PFSK-1 (cell line): Measurements from ENCODE around the gene DCAF15.

Experiments used
- FOXP2 ChIP-seq: optimal IDR thresholded peaks from 2 replicates; pipeline ENCODE3; 2011; ENCODE audit warnings: borderline replicate concordance, control low read depth, inconsistent platforms; ENCODE audit not compliant: insufficient read depth; ENCODE audit errors: extremely low read length, extremely low read depth
- POLR2AphosphoS5 ChIP-seq: IDR thresholded peaks from 2 replicates; pipeline ENCODE4 v1.6.1; 2012; ENCODE audit warnings: low read depth, mild to moderate bottlenecking, control low read depth, low read length, moderate library complexity
- SIN3A ChIP-seq: IDR thresholded peaks from 2 replicates; pipeline ENCODE4 v1.6.1; 2012; ENCODE audit warnings: mild to moderate bottlenecking, low read length, moderate library complexity, borderline replicate concordance; ENCODE audit not compliant: insufficient read depth
- TAF1 ChIP-seq: IDR thresholded peaks from 2 replicates; pipeline ENCODE4 v1.6.1; 2012; ENCODE audit warnings: low read length, control low read depth, borderline replicate concordance; ENCODE audit not compliant: insufficient read depth
- TF ChIP-seq, protein P1 (sequence below), 2 experiments: IDR thresholded peaks; 2 replicates each; pipeline versions ENCODE4 v1.6.1 to v1.8.0; 2011 to 2012; ENCODE audit warnings: low read depth in 2 of 2, low read length in 2 of 2, control low read depth in 1 of 2, inconsistent platforms in 1 of 2, mild to moderate bottlenecking in 1 of 2, moderate library complexity in 1 of 2; ENCODE audit not compliant: insufficient read depth in 1 of 2

Gene DCAF15

GRCh38 chr19:13995017-13995728 is 42.9 kb downstream of the DCAF15 start:
- TF ChIP-seq SIN3A, result no peak
- TF ChIP-seq POLR2AphosphoS5, result no peak

GRCh38 chr19:13995878-13996765 is 43.8 kb downstream of the DCAF15 start:
- TF ChIP-seq POLR2AphosphoS5 (no peak), FOXP2 (no peak), SIN3A (no peak), TAF1 (no peak)
- TF ChIP-seq, protein P1, sequence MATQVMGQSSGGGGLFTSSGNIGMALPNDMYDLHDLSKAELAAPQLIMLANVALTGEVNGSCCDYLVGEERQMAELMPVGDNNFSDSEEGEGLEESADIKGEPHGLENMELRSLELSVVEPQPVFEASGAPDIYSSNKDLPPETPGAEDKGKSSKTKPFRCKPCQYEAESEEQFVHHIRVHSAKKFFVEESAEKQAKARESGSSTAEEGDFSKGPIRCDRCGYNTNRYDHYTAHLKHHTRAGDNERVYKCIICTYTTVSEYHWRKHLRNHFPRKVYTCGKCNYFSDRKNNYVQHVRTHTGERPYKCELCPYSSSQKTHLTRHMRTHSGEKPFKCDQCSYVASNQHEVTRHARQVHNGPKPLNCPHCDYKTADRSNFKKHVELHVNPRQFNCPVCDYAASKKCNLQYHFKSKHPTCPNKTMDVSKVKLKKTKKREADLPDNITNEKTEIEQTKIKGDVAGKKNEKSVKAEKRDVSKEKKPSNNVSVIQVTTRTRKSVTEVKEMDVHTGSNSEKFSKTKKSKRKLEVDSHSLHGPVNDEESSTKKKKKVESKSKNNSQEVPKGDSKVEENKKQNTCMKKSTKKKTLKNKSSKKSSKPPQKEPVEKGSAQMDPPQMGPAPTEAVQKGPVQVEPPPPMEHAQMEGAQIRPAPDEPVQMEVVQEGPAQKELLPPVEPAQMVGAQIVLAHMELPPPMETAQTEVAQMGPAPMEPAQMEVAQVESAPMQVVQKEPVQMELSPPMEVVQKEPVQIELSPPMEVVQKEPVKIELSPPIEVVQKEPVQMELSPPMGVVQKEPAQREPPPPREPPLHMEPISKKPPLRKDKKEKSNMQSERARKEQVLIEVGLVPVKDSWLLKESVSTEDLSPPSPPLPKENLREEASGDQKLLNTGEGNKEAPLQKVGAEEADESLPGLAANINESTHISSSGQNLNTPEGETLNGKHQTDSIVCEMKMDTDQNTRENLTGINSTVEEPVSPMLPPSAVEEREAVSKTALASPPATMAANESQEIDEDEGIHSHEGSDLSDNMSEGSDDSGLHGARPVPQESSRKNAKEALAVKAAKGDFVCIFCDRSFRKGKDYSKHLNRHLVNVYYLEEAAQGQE (IDR thresholded peaks at IDR 0.05; ENCODE audit: insufficient read depth in 1 of 2, low read depth in 2 of 2, low read length in 2 of 2), result no peak

DNA sequence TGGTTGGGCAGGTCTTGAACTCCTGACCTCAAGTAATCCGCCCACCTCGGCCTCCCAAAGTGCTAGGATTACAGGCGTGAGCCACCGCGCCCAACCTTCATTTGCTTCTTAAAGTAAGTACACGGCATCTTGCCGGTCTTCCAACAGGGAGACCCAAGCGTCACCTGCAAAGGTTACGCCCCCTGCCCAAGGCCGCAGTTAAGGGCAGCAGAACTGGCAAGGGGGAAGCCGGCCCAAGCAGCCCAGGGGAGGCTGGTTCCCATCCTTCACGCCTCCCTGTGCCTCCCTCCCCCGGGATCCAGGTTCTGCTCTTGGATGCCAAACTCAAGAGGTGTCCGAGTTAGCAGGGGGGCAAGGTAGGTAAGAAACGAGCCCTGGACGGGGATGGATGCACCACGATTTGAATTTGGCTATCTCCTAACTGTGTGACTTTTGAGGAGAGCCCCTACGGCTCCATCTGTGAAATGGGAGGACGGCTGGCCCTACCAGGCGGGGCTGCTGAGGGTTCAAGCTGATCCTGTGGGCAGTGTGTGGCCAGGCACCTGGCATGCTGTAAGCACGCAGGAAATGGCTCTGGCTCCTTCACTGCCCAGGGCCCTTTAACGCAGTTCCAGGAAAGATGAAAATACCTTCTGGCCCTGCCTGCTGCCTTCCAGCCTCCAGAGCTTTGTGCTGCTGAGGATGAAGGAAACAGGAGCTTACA is 44.8 kb downstream of the DCAF15 start:
- TF ChIP-seq SIN3A (no peak), TAF1 (no peak), FOXP2 (no peak), POLR2AphosphoS5 (no peak)
- TF ChIP-seq, protein P1 (IDR thresholded peaks at IDR 0.05; ENCODE audit: insufficient read depth in 1 of 2, low read depth in 2 of 2, low read length in 2 of 2), result no peak

- TF ChIP-seq POLR2AphosphoS5 (no peak), TAF1 (no peak), SIN3A (no peak), FOXP2 (no peak)
- TF ChIP-seq, protein P1 (IDR thresholded peaks at IDR 0.05; ENCODE audit: insufficient read depth in 1 of 2, low read depth in 2 of 2, low read length in 2 of 2), result no peak
These were observed 45.3 kb downstream of the DCAF15 start for GRCh38 chr19:13997631-13997962.

DNA sequence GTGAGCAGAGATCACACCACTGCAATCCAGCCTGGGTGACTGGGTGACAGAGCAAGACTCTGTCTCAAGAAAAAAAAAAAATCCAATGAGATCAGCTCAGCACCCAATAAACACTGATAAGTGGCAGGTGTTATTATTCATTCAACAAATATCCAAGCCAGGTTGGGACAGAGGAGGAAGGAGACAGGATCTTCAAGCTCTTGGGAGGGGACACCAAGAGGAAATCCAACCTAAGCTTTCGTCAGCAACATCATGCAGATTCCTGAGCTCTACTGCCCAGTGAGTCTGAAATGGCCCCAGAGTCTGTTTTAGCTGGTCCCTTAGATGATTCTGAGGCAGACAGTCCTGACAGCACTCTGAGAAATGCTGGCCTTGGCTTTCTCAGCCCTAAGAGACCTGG is 46.1 kb downstream of the DCAF15 start:
- TF ChIP-seq FOXP2, result no peak
- no peak for TF ChIP-seq SIN3A
- TF ChIP-seq, protein P1 (IDR thresholded peaks at IDR 0.05; ENCODE audit: insufficient read depth in 1 of 2, low read depth in 2 of 2, low read length in 2 of 2), result no peak
- no peak for TF ChIP-seq TAF1
- no peak for TF ChIP-seq POLR2AphosphoS5
